SK-N-SH treated with all-trans-retinoic acid at 6 μM for 48 hours (cell line): ENCODE measurements around the gene CACNB2.

Source experiments
- ARNTL ChIP-seq: fragments of 450-650 bp; formaldehyde crosslinking; IDR thresholded peaks from 2 replicates; pipeline ENCODE4 v1.5.0; 2020; ENCODE audit warnings: low read depth, mild to moderate bottlenecking, moderate library complexity, borderline replicate concordance
- GLIS3 ChIP-seq: fragments of 250-450 bp; sonication (Bioruptor Pico); IDR thresholded peaks from 2 replicates; pipeline ENCODE4 v1.5.0; 2020; ENCODE audit warnings: mild to moderate bottlenecking, moderate library complexity
- ISL1 ChIP-seq: fragments of 250-450 bp; sonication (Bioruptor Pico); IDR thresholded peaks from 2 replicates; pipeline ENCODE4 v2.1.2; 2022; ENCODE audit warnings: mild to moderate bottlenecking, moderate library complexity
- ZNF8 ChIP-seq: fragments of 450-650 bp; formaldehyde crosslinking; IDR thresholded peaks from 2 replicates; pipeline ENCODE4 v1.5.0; 2020; ENCODE audit warnings: mild to moderate bottlenecking, moderate library complexity
- TF ChIP-seq, protein P1 (sequence below): fragments of 250-450 bp; sonication (Bioruptor Pico); IDR thresholded peaks from 2 replicates; pipeline ENCODE4 v1.8.0; 2020; ENCODE audit warnings: mild to moderate bottlenecking, moderate library complexity, borderline replicate concordance

DNA sequence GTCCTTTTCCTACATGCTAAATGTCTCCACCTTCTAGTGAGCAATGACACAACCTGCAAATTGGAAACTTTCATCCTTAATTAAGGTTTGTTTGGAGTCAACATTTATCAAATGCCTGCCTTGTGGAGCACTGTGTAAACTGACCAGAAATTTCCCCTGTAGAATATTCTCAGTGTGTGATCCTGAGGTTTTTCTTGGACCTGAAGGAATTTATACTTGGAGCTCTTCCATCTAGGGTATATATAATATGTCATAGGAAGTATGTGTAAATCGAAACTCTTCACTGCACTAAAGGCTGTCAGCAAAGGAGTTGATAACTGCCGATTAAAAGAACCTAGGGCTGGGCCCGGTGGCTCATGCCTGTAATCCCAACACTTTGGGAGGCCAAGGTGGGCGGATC lies 358.8 kb downstream of the CACNB2 start:
- no peak for TF ChIP-seq ZNF8
- TF ChIP-seq, protein P1, sequence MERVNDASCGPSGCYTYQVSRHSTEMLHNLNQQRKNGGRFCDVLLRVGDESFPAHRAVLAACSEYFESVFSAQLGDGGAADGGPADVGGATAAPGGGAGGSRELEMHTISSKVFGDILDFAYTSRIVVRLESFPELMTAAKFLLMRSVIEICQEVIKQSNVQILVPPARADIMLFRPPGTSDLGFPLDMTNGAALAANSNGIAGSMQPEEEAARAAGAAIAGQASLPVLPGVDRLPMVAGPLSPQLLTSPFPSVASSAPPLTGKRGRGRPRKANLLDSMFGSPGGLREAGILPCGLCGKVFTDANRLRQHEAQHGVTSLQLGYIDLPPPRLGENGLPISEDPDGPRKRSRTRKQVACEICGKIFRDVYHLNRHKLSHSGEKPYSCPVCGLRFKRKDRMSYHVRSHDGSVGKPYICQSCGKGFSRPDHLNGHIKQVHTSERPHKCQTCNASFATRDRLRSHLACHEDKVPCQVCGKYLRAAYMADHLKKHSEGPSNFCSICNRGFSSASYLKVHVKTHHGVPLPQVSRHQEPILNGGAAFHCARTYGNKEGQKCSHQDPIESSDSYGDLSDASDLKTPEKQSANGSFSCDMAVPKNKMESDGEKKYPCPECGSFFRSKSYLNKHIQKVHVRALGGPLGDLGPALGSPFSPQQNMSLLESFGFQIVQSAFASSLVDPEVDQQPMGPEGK: no peak
- no peak for TF ChIP-seq GLIS3 (CRISPR knock-in tag)
- no peak for TF ChIP-seq ARNTL (CRISPR knock-in tag)
- TF ChIP-seq ISL1 (CRISPR knock-in tag): no peak
